Panc1 (cell line): ENCODE data around the gene TIMP3. TPM values are rescaled to one million over a fixed set of nuclear protein-coding genes. Genes with fewer than 3 reads are reported as not detected.

Experiments
- ATAC-seq: fragments of 200-7000 bp; cut with Tn5 transposase; 2 replicates; pipeline ENCODE4 v1.9.1; 2020; ENCODE audit warnings: mild to moderate bottlenecking, moderate library complexity
- BruUV-seq: library from RNA; stranded (reverse); fragments of 400-500 nt; replicated peaks from 2 replicates; lab custom pipeline; 2021; lab: Mats Ljungman, UMichigan
- CTCF ChIA-PET: fragments of 300-600 bp; sonication (Branson Sonifier 250); formaldehyde crosslinking; loops from one replicate; lab custom pipeline; 2022; ENCODE audit warnings: antibody characterized with exemption; lab: Charles Lee
- POLR2A ChIA-PET: fragments of 300-600 bp; sonication (Branson Sonifier 250); formaldehyde crosslinking; loops from one replicate; lab custom pipeline; 2022; ENCODE audit warnings: antibody characterized with exemption; lab: Charles Lee
- DNase-seq: peaks from one replicate; pipeline ENCODE4 v3.0.0-alpha.2; 2010; ENCODE audit warnings: low read depth, low spot score
- H3K27ac ChIP-seq: 2 replicates; pipeline ENCODE4 v1.5.1; 2011; ENCODE audit warnings: mild to moderate bottlenecking, low read length, inconsistent platforms
- H3K27me3 ChIP-seq: fragments of 200-500 bp; sonication (Bioruptor generic); 2 replicates; pipeline ENCODE4 v1.6.0; 2014; ENCODE audit warnings: low read length, inconsistent platforms; ENCODE audit not compliant: control insufficient read depth, insufficient read depth
- H3K36me3 ChIP-seq: fragments of 200-500 bp; sonication (Bioruptor generic); 2 replicates; pipeline ENCODE4 v1.5.1; 2014; ENCODE audit warnings: inconsistent platforms, mild to moderate bottlenecking, low read length, moderate library complexity; ENCODE audit not compliant: control insufficient read depth, insufficient read depth
- H3K4me1 ChIP-seq: 2 replicates; pipeline ENCODE4 v1.5.1; 2011; ENCODE audit warnings: inconsistent platforms, mild to moderate bottlenecking, low read length, moderate library complexity; ENCODE audit not compliant: control insufficient read depth, insufficient read depth
- H3K4me3 ChIP-seq, 2 experiments: 2 replicates each; pipeline ENCODE4 v1.5.1; 2011 to 2012; ENCODE audit warnings: low read depth in 2 of 2, low read length in 2 of 2, mild to moderate bottlenecking in 2 of 2, inconsistent platforms in 1 of 2, moderate library complexity in 1 of 2
- H3K9me3 ChIP-seq: fragments of 200-500 bp; sonication (Bioruptor generic); 2 replicates; pipeline ENCODE4 v1.5.1; 2014; ENCODE audit warnings: low read depth, mild to moderate bottlenecking, inconsistent platforms, low read length, moderate library complexity; ENCODE audit not compliant: control insufficient read depth, insufficient read depth
- POLR2AphosphoS5 ChIP-seq: IDR thresholded peaks from 2 replicates; pipeline ENCODE4 v1.6.1; 2012; ENCODE audit warnings: mild to moderate bottlenecking, low read depth, low read length, moderate library complexity
- SIN3A ChIP-seq: IDR thresholded peaks from 2 replicates; pipeline ENCODE4 v1.6.1; 2012; ENCODE audit warnings: low read depth, mild to moderate bottlenecking, low read length, moderate library complexity, borderline replicate concordance; ENCODE audit not compliant: insufficient read depth
- TCF7L2 ChIP-seq: IDR thresholded peaks from 2 replicates; pipeline ENCODE4 v1.6.1; 2011; ENCODE audit warnings: mild to moderate bottlenecking, low read depth, low read length, inconsistent platforms
- in situ Hi-C: cut with HindIII; loops from 2 replicates; pipeline ENCODE4 v1.10.0; 2016; ENCODE audit warnings: low sequenced_read_pairs, low pct_unique_long_range_greater_than_20kb
- intact Hi-C: fragments of 100-400 bp; cut with micrococcal nuclease; formaldehyde crosslinking; loops from one replicate; pipeline ENCODE4 v1.10.0; 2022; ENCODE audit not compliant: unreplicated experiment
- total RNA-seq: library from RNA; stranded (reverse); gene quantifications from one replicate; pipeline ENCODE4 v1.2.1, GENCODE V29; 2021; ENCODE audit not compliant: unreplicated experiment
- TF ChIP-seq, protein P1 (sequence below), 2 experiments: IDR thresholded peaks; 2 replicates each; pipeline ENCODE4 v1.6.1; 2011 to 2012; ENCODE audit warnings: low read depth in 2 of 2, control low read depth in 1 of 2, low read length in 1 of 2, mild to moderate bottlenecking in 1 of 2, moderate library complexity in 1 of 2; ENCODE audit not compliant: insufficient read depth in 1 of 2
- TF ChIP-seq, protein P2 (sequence below): fragments of 450-650 bp; IDR thresholded peaks from 2 replicates; pipeline ENCODE4 v1.5.1; 2017; ENCODE audit warnings: mild to moderate bottlenecking

Gene TIMP3
- total RNA-seq, 1 experiment from 2014 or later = 0.67 TPM

DNA sequence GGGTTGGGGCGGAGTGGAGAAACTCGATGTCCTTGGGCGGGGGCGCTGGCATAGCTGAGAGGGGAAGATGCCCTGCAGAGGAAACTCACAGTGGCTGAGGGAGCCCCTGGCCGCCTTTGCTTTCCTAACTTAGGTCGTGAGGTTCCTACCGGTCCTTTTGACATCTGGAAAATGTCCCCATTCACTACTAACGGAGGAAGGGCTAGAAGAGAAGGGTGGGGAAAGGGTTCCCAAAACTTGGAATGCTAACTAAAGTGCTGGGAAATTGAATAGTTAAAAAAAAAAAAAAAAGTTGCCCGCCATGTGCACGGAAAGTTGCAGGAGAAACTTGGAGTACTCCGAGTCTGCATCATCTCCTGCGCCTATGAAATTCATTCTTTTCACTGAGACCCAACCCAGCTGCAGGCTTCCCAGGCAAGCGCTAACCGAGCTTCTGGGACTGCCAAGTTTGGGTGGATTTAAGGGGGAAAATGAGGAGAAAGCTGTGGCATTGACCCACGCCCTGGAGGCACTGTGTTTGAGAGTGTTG, 796 bp downstream of the TIMP3 start:
- H3K4me1 ChIP-seq = no peaks in the 10 kb centered on the region
- ChIA-PET POLR2A (no interaction called here), CTCF (no interaction called here)
- H3K9me3 ChIP-seq = no peaks in the 10 kb centered on the region
- in situ Hi-C loops (no loop called here), intact Hi-C loops (no loop called here)
- ATAC-seq (no peak), DNase-seq (no peak)
- peaks cover 2% of the 10 kb centered on the region; the same call in 1 of the 2 replicates for H3K27me3 ChIP-seq
- TF ChIP-seq POLR2AphosphoS5 (no peak), SIN3A (no peak), TCF7L2 (no peak)
- TF ChIP-seq, protein P1, sequence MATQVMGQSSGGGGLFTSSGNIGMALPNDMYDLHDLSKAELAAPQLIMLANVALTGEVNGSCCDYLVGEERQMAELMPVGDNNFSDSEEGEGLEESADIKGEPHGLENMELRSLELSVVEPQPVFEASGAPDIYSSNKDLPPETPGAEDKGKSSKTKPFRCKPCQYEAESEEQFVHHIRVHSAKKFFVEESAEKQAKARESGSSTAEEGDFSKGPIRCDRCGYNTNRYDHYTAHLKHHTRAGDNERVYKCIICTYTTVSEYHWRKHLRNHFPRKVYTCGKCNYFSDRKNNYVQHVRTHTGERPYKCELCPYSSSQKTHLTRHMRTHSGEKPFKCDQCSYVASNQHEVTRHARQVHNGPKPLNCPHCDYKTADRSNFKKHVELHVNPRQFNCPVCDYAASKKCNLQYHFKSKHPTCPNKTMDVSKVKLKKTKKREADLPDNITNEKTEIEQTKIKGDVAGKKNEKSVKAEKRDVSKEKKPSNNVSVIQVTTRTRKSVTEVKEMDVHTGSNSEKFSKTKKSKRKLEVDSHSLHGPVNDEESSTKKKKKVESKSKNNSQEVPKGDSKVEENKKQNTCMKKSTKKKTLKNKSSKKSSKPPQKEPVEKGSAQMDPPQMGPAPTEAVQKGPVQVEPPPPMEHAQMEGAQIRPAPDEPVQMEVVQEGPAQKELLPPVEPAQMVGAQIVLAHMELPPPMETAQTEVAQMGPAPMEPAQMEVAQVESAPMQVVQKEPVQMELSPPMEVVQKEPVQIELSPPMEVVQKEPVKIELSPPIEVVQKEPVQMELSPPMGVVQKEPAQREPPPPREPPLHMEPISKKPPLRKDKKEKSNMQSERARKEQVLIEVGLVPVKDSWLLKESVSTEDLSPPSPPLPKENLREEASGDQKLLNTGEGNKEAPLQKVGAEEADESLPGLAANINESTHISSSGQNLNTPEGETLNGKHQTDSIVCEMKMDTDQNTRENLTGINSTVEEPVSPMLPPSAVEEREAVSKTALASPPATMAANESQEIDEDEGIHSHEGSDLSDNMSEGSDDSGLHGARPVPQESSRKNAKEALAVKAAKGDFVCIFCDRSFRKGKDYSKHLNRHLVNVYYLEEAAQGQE (IDR thresholded peaks at IDR 0.05; ENCODE audit: insufficient read depth in 1 of 2, low read depth in 2 of 2, low read length in 1 of 2) = no peak
- TF ChIP-seq, protein P2, sequence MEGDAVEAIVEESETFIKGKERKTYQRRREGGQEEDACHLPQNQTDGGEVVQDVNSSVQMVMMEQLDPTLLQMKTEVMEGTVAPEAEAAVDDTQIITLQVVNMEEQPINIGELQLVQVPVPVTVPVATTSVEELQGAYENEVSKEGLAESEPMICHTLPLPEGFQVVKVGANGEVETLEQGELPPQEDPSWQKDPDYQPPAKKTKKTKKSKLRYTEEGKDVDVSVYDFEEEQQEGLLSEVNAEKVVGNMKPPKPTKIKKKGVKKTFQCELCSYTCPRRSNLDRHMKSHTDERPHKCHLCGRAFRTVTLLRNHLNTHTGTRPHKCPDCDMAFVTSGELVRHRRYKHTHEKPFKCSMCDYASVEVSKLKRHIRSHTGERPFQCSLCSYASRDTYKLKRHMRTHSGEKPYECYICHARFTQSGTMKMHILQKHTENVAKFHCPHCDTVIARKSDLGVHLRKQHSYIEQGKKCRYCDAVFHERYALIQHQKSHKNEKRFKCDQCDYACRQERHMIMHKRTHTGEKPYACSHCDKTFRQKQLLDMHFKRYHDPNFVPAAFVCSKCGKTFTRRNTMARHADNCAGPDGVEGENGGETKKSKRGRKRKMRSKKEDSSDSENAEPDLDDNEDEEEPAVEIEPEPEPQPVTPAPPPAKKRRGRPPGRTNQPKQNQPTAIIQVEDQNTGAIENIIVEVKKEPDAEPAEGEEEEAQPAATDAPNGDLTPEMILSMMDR = no peak
- H3K27ac ChIP-seq = no peak overlapping the region
- H3K36me3 ChIP-seq = no peaks in the 10 kb centered on the region
- no TSS peak for BruUV-seq
- H3K4me3 ChIP-seq = peak overlapping the region in 1 of 2 experiments; percentile 30; a peak in 1 of 4 replicates

DNA sequence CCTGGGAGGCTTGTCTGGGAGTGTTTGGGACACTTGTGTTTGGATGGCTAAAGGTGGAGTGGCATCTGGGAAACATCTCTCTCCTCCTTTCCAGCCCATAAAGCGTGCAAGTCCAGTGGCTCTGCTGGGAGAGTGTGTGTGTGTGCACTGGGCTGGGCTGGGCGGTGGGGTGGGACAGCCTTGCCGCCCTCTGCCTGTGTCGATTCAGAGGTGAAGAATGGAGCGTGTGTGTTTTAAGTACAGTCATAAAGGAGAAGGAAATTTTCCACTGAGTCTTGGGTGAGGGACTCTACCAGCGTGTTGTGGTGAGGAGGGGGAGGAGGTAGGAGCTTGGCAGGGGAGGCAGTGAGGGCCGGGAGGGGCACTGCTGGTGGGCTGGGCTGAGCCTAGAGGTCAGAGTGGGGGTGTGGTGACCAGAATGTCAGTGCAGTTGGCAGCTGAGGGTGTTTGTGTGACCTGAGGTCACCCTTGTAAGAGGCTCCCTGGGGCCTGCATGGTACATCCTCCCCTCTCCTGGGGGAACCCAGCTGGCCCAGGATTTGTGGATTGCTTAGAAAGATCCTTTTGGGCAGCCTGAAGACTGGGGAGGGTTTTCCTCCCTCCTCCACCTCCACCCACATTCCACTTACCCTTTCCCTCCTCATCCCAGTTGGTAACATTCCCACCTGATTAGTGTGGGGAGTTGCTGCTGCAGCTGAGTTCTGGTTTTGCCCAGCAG, 1.7 kb downstream of the TIMP3 start:
- no peaks in the 10 kb centered on the region for H3K36me3 ChIP-seq
- POLR2A ChIA-PET = interaction anchor here (0.6 kb wide), 1 partner anchor 40 kb away, joined by 3 read pairs; no protein-coding TSS in a partner anchor
- H3K9me3 ChIP-seq = no peaks in the 10 kb centered on the region
- BruUV-seq = no TSS peak
- CTCF ChIA-PET = no interaction called here
- no peaks in the 10 kb centered on the region for H3K4me1 ChIP-seq
- H3K4me3 ChIP-seq = no peak overlapping the region; a peak in 1 of 4 replicates
- TF ChIP-seq, protein P2 = no peak
- TF ChIP-seq SIN3A (no peak), TCF7L2 (no peak), POLR2AphosphoS5 (no peak)
- TF ChIP-seq, protein P1 (IDR thresholded peaks at IDR 0.05; ENCODE audit: insufficient read depth in 1 of 2, low read depth in 2 of 2, low read length in 1 of 2) = no peak
- ATAC-seq (no peak), DNase-seq (no peak)
- in situ Hi-C loops (no loop called here), intact Hi-C loops (no loop called here)
- H3K27ac ChIP-seq = no peak overlapping the region
- H3K27me3 ChIP-seq = peaks cover 2% of the 10 kb centered on the region; the same call in 1 of the 2 replicates
